GM19099 (cell line): Measurements from ENCODE around the gene CBLN3.

Experiments used
- POLR2A ChIP-seq: IDR thresholded peaks from 3 replicates; pipeline ENCODE4 v1.6.1; 2011; ENCODE audit warnings: low read depth; ENCODE audit not compliant: insufficient read length; ENCODE audit errors: extremely low read depth

The CBLN3 gene

GRCh38 chr14:24429395-24430142 is at the start of gene CBLN3, which contains the start of gene KHNYN:
TSS of gene CBLN3 (minus strand) at chr14:24429668. CDS start at chr14:24429054, 614 bp downstream.
TSS of gene KHNYN (plus strand) at chr14:24429954. CDS start at chr14:24430731, 777 bp downstream.
- peak; percentile 96 for TF ChIP-seq POLR2A

GRCh38 chr14:24475261-24475660 is 45.8 kb upstream of the CBLN3 start:
- no peak for TF ChIP-seq POLR2A

GRCh38 chr14:24473211-24473610 is 43.7 kb upstream of the CBLN3 start:
- no peak for TF ChIP-seq POLR2A

DNA sequence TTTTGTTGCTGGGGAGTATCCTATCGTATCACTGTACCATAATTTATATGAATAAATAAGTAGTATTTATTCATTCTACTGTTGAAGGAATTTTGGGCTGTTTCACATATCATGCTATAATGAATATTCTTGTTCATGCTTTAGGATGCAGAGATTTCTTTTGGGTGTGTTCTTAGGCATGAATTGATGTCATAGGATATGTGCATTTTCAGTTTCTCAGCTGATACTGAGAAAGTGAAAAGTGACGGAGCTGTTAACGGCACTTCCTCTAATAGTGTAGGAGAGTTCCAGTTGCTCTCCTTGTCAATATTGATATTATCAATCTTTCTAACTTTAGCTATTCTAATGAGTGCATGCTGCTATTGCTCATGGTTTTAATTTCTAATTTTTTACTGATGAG is 36.3 kb upstream of the CBLN3 start:
- TF ChIP-seq POLR2A: no peak

DNA sequence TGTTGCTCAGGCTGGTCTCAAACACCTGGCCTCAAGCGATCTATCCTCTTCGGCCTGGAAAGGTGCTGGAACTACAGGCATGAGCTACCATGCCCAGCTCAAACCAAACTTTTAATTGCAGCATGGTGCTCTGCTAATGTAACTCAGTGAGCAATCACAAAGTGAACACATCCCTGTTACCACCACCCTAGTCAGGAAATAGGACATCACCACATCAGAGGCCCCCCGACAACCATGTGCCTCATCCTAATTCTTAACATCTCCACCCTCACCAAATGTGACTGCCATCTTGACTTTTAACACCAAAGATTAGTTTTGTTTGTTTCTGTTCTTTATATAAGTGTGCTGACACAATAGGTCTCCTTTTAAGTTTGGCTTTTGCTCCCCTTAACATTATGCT is 35.9 kb upstream of the CBLN3 start:
- no peak for TF ChIP-seq POLR2A

DNA sequence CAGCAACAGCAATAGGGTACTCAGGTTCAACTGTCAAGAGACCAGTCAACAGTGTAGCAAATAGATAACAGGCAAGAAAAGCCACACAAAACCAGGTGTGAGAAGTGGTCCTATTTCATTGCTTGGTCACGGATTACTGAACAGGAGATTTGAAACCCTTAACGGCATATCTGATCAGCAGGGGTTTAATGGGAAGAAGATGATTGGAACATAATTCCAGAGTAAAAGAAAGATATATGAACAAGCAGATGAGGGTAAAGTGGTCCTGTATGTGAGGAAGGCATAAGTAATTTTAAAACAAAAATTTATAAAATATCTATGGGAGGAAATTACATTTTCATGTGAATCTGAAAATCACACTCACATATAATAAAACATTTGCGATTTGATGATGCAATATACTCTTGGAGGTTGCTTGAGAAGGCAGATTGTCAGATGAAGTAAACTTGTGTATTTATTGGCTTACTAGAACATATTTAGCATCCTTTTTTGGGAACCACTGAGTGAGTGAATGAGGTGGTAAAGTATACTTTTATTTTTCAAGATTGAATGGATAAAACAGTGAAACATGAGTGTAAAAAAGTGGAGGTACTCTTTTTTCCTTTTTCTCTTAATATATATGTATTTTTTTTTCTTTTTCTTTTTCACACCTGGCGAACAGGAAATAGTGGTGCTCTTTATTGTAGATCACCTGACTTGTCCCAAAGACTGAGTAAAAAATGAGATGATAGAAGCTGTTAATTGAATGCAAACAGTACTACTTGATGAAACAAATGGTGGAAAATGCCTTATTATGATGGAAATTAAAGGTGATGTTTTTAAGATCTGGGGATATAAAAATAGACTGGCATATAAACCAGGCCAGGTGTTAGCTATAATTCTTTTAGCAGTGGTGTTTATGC is 34.7 kb upstream of the CBLN3 start:
- TF ChIP-seq POLR2A: no peak

DNA sequence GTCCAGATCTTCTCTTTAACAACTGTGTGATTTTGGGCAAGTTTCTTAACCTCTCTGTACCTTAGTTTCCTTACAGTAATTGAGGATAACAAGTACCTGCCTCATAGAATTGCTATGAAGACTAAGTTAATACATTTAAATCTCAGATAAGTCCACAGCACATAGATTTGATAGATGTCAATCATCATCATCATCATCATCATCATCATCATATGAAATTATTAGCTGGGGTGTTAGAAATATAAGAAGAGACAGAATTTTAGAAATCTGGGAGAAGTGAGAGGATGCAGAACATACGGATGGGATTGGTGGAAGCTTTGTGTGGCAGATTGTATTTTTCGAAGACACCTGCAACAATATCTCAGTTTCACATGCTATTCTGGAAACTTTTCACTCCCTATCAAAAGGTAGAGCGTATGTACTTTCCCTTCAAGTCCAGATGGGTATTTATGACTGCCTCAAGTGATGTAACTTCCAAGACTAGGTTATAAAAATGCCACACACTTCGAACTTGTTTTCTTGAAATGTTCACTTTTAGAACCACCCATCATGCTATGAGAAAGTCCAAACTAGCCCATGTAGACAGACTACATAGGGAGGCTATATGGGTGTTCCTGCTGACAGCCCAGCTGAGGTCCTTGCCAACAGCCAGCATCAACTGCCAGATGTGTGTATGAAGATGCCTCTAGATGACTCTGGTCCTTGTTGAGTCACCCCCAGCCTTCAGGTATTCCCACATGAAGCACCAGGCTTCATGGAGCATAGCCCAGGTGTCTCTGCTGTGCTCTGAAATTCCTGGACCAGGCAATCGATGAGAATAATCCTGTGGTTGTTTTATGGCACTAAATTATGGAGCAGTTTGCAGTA is 33.8 kb upstream of the CBLN3 start:
- TF ChIP-seq POLR2A: no peak

- TF ChIP-seq POLR2A: no peak
Measured at GRCh38 chr14:24461336-24461735, 31.9 kb upstream of the CBLN3 start.

DNA sequence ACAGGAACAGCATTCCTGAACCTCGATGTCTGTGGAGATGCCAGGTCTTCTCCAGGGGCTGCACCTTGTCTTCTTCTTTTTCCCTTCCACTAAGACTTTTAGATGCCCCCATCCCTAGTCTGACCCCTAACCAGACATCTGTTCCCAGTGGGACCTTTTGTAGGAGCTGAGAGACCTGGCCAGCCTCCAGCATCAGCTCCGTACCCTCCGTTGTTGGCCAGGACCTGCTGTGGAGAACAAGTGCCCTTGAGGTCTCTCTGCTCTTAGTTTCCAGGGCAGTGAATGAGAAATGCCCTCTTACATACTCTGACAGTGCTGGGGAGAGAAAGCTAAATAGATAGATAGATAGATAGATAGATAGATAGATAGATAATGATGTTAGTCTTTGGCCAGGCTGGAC is 29.9 kb upstream of the CBLN3 start:
- no peak for TF ChIP-seq POLR2A

DNA sequence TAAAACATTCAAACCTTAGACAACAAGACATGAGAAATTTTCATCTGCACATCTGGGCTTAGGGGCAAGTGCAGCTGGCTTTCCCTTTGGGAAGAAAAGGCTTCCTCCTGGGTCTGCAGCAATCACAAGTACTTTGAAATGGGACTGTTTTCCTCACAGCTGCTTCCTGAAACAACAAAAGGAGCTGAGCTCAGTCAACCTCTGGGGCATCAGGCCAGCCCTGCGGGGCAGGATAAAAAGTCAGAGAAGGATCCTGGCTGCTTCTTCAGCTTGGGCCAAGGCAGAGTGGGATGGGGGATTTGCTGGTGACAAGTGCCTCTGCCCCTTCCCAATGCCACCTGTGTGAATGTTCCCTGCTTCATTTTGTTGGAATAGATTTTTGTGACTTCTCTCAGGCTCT is 29.3 kb upstream of the CBLN3 start:
- no peak for TF ChIP-seq POLR2A

GRCh38 chr14:24456980-24457379 is 27.5 kb upstream of the CBLN3 start:
- TF ChIP-seq POLR2A: no peak

GRCh38 chr14:24443053-24443665 is 13.7 kb upstream of the CBLN3 start:
- TF ChIP-seq POLR2A: no peak

DNA sequence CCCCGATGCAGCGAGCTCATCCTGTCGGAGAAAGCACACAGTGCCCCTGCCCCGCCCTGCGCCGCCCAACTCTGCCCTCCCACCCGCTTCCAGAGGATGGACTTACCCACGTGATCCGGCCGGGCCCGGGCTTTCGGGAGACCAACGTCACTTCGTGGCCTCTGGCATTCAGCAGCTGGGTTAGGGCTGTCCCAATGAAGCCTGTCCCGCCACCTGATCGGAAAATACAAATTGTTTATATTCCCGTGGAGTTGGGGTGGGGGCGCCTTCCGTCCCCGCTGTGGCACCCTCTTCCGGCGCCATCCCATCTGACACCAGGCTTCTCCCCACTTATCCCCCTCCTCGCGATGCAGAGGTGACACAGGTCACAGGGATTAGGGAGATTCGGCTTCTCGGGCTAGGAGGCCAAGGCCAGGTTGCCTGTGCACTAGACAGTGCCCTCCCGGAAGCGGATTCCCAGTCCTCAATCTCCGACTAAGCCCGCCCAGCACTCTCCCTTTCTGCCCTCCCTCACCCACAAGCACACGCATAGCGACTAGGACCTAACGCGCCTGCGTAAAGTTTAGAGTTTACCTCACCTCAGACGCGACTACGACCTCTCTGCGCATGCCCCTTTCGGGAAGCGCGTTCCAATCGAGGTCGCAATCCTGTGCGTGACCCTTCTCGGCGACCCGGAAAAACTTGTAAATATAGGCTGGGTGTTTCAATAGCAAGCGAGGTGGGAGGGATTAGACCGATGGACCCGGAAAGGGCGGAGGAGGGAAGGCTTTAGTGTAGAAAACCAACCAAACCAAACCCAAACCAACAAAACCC is 13.0 kb upstream of the CBLN3 start, which contains the start of gene SDR39U1:
TSS of gene SDR39U1 (minus strand) at position 537 of the 813 bp plus-strand sequence. CDS start at position 530, 7 bp downstream.
- TF ChIP-seq POLR2A: peak; percentile 74

GRCh38 chr14:24441904-24442239 is 12.4 kb upstream of the CBLN3 start:
- TF ChIP-seq POLR2A: no peak

DNA sequence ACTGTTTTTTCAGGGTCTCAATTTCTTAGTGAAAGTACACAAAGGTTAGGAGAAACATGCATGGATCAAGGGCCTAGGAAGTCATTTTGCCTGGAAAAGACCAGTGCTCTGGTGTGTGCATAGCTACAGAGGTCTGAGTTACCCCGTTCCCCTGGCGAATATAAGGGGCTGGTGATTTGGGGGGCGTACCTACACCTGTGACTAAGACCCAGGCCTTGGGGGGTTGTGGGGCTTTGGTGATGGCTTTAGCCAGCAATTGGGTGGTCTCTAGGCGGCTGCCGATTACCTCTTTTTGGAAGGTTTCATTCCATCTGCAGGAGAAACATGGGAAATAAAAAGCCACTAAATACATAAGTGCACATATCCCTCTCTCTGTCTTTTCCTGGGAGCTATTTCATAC is 12.0 kb upstream of the CBLN3 start:
- no peak for TF ChIP-seq POLR2A
